ENCODE results near the gene CDKL4.
"Not testable (repeated sequence)": the region's sequence is repeated elsewhere in the genome, so short reads cannot be mapped to it uniquely, and the experiment has no call there.

Gene CDKL4

DNA sequence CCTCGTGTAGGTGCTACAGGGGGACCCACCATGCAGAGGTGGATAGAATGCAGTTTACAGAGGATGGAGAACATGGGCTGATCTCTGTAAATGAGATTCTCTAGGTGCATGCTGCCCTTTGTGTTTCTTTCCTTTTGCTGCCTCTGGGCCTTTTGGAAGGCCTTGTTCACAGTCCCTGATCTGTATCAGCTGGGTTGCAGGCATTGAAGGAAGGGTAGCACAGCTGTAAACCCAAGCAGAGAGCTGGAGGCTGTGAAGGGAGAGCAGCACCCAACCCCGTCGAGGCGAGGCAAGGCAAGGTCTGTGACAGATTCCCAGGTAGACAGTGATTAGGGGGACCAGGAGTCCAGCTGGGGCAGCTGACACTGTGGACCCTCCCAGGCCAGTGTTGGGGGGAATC, 66.8 kb downstream of the CDKL4 start:
- DNase-seq: no peak

DNA sequence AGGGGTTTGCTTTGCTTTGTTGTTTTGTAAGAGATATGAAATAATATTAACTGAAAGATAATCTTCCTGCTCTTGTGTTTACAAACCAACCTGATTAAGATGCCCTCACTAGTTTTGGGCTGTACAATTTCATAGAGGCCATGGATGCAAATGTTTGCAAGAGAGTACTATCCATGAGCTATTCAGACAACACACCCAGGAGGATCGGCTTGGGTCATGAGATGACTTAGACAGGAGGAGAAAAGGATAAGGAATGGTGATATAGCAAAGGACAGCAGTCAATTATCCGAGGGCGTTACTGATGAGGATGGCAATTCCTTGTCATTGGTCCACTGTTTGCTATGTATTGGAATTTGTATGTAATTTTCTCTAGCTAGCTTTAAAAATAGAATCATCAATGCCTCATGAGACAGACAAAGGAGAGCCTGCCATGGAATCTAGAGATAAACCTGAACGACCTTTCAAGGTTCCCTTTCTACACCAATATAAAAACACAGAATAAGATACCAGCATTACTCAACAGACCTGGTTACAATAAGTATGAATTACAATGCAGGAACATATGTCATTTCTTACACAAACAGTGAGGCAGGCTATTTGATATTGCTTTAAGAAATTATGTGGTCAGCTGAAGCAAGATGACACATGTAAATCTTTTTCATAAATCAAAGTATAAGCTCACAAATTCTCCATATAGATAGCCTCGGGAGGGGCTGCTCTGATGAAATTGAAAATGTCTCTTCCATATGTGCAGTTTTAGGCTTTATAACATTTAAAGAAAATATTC, 68.6 kb downstream of the CDKL4 start:
- DNase-seq: no peak

DNA sequence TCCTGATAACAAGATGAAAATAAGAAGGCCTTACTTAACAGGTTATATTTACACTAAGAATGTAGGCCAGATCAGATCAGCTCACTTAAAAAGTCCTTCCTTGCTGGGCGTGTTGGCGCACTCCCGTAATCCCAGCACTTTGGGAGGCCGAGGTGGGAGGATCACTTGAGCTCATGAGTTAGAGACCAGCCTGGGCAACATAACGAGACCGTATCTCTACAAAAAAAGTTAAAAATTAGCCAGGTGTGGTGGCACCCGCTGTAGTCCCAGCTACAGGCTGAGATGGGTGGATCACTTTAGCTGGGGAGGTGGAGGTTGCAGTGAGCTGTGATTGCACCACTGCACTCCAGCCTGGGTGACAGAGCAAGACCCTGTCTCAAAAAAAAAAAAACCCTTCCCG, 69.7 kb downstream of the CDKL4 start:
- no peak for DNase-seq

DNA sequence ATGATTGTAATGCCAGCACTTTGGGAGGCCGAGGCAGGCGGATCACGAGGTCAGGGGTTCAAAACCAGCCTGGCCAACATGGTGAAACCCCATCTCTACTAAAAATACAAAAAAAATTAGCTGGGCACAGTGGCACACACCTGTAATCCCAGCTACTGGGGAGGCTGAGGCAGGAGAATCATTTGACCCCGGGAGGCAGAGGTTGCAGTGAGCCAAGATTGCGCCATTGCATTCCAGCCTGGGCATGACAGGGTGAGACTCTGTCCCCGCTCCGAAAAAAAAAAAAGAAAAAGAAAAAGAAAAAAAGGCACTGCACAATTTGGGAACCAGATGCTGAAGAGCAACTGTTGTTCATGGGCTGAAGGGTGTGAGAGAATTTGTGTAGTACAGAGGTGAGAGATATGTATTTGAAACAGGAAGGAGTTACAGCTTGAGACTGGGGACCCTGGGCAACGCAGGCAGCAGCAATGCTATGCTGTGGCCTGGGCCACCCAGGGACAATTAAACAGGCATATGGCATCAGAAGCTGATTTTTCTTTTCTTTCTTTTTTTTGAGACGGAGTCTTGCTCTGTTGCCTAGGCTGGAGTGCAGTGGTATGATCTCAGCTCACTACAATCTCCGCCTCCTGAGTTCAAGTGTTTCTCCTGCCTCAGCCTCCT, 71.6 kb downstream of the CDKL4 start:
- DNase-seq: not testable (repeated sequence)

DNA sequence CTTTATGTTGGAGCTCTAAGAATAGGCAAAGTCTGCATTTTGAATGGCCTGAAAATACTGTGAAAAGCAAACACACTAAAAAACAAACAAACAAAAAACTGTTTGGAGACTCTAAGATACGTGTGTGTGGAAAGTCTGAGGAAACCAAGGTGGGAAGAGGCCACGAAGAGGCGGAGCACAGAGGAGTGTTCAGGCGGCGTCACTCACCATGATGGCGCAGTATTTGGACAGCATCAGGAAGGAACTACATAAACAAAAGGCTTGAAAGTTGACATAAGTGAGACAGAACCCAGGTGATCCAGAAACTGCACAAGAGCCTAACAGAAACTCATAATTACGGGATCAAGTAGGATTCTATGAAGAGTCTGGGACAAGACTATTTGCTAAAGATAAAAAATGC, 72.1 kb downstream of the CDKL4 start:
- no peak for DNase-seq

DNA sequence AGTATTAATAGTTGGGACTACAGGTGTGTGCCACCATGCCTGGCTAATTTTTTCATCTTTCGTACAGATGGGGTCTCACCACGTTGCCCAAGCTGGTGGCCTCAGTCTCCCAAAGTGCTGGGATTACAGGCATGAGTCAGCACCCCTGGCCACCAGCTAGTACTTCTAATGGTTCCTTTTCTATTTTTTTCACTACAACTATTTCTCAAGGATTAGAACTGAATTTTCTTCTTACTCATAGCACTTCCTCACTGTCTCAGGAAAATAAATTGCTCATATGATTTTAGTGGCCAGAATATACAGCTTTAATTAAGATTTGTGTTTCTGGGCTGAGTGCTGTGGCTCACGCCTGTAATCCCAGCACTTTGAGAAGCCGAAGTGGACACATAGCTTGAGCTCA, 79.7 kb downstream of the CDKL4 start:
- DNase-seq: no peak

DNA sequence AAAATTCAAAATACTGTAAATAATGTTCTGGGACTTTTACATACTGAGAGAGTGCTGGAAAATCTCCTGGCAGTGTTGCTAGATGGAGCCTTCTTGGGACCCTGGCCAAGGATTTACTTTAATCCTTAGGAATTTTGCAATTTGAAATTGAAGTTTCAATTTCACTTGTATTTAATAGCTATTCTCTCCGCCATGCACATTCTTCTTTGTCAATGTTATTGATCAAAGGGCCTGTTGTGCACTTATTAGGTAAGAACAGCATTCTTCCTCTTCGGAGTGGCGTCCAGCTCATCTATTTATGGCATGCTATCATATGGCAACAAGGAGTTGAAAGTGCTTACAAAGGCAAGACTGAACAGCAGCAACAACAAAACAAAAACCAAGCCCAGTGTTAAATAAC, 82.8 kb downstream of the CDKL4 start:
- no peak for DNase-seq

DNA sequence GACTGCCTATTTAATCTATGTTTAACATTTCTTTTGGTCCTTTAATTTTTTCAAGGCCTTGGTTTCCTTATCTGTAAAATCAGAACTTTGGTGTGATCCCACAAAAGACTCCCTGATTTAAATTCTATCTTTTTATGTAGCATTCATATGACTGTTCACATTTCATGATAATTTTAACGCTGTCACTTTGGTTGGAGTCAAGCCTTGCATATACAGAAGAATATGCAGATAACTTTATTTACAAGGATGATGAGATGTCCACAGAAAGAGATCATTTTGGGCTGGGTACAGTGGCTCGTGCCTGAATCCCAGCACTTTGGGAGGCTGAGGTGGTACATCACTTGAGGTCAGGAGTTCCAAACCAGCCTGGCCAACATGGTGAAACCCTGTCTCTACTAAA, 84.5 kb downstream of the CDKL4 start:
- no peak for DNase-seq

DNA sequence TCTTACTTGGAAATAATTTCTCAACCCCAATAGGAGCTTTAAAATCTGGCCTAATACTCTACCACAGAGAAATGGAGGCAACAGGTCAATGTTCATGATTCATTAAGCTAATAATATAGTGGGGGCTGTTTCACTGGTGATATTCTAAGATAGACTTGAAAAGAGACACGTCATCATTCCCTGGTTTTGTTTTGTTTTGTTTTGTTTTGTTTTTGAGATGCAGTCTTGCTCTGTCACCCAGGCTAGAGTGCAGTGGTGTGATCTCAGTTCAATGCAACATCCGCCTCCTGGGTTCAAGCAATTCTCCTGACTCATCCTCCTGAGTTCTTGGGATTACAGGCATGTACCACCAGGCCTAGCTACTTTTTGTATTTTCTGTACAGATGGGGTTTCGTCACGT, 85.4 kb downstream of the CDKL4 start:
- DNase-seq: no peak

DNA sequence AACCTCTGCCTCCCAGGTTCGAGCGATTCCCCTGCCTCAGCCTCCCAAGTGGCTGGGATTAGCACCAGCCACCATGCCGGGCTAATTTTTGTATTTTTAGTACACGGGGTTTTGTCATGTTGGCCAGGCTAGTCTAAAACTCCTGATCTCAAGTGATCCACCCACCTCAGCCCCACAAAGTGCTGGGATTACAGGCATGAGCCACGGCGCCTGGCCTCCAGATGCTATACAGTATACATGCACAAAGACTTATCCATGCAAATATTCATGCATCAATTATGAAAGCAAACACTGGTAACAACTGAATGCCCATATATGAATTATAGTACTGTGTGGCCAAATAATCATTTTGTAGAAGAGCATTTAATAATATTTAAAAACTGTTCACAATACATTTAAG, 86.9 kb downstream of the CDKL4 start:
- DNase-seq: no peak

DNA sequence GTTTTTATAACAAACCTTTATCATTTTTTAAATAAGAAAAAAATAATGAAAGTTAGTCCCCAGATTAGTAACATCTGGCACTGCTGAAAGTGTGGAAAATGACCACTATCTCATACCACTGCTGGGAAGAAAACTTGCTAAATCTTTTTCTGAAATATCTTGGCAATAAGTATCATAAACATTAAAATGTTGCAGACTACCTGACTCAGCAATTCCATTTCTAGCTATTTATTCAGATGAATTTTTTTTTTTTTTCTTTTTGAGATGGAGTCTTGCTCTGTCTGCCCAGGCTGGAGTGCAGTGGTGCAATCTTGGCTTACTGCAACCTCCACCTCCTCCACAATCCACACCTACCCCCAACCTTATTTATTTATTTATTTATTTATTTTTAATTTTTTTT, 87.7 kb downstream of the CDKL4 start:
- DNase-seq: no peak

DNA sequence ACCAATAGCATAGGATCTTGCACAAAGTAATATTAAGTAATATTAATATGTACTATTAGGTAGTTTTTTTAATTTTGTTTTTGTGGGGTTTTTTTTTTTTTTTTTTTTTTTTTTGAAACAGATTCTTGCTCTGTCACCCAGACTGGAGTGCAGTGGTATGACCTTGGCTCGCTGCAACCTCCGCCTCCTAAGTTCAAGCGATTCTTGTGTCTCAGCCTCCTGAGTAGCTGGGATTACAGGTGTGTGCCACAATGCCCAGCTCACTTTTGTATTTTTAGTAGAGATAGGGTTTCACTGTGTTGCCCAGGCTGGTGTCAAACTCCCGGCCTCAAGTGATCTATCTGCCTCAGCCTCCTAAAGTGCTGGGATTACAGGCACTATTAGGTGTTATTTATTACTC, 88.2 kb downstream of the CDKL4 start:
- not testable (repeated sequence) for DNase-seq

DNA sequence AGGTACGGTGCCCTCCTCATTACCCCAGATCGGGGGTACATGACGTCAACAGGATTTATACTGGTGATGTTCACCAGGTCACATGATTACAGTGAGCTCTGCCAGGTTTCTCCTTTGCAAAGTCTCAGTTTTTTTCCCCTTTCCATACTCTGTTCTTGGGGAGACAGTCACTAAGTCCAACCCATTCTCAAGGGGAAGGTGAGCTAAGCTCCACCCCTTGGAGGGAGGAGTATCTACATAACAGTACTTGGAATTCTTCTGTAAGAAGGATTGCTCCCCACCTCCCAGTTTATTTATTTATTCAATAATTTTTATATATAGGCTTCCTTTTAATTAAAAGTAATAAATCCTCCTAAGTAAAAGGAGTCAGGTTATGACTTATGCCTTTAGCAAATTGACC, 88.8 kb downstream of the CDKL4 start:
- DNase-seq: no peak

DNA sequence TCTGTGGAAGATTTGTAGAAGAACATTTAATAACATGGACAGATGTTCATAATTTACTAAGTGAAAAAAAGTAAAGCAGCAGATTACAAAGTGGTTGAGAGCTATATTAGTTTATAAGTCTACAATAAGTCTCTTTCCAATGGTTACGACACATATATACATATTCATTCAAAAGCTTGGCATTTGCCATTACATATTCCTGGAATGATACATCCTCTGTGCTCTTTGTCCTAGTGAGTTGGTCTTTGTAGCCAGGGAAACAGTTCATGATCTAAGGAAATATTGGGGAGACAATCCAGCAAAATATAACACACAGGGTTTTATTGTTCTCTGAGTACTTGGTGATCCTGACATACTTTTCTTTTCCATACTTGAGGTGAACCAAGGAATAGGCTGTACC, 90.5 kb downstream of the CDKL4 start:
- no peak for DNase-seq

DNA sequence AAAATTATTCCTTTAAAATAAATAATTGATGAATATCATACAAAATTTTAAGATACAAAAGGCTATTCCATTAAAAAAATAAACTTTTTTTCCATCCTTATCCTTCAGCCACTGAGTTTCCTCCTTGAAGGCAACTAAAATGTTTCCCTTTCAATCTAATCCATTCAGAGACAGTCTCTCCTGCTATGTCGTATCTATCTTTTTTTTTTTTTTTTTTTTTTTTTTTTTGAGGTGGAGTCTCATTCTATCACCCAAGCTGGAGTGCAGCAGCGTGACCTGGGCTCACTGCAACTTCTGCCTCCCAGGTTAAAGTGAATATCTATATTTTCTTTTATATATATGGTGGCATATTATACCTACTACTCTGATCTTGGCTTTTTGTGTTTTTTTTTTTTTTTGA, 91.3 kb downstream of the CDKL4 start:
- no peak for DNase-seq

DNA sequence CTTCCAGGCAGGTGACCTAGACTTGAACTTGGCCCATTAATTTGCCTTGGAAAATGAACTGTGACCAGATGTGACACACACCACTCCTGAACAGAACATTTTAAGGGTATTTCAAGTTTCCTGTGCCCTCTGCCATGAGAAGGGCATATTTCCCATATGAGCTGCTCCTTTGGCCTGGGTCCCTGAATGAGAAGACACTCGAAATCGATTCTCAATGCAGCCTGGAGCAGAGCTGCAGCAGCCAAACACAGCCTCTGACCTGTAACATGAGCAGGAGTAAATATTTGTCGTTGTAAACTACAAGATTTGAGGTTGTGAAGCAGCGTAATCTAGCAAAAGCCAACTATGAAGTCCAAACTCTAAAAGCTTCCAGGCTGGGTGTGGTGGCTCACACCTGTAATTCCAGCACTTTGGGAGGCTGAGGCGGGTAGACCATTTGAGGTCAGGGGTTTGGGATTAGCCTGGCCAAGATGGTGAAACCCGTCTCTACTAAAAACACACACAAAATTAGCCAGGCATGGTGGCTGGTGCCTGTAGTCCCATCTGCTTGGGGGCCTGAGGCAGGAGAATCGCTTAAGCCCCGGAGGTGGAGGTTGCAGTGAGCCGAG, 92.8 kb downstream of the CDKL4 start:
- DNase-seq: no peak

DNA sequence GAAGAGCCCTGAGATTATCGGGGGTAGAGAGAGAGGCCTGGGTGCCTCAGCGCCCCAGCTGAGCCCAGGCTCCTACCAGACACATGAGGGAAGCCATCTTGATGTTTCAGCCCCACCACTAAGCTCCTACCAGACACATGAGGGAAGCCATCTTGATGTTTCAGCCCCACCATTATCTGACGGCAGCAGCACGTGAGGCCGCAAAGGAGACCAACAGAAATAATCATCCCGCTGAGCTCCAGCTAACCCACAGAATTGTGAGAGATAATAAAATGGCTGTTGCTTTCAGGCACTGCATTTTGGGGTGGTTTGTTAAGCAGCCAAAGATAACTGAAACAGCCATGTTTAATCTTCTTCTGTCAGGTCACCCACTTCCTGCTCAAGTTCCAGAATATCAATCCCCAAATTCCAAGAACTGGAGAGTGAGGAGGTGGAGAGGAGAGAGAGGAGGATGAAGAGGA, 93.6 kb downstream of the CDKL4 start:
- no peak for DNase-seq

DNA sequence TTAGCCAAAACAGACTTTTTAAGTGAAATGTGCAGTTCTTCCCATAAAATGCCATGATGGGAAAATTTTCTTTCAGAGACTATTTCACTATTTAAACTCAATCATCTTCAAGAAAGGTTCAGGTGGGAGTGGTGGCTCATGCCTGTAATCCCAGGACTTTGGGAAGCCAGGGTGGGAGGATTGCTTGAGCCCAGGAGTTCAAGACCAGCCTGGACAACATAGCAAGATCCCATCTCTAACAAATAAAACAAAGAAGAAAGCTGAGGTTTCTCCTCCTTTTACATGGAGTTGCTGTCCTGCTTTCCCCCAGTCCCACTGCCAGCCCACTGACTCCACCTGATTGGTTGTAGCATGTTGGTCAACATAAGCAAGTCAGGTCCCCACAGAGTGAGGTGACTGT, 97.1 kb downstream of the CDKL4 start:
- no peak for DNase-seq

DNA sequence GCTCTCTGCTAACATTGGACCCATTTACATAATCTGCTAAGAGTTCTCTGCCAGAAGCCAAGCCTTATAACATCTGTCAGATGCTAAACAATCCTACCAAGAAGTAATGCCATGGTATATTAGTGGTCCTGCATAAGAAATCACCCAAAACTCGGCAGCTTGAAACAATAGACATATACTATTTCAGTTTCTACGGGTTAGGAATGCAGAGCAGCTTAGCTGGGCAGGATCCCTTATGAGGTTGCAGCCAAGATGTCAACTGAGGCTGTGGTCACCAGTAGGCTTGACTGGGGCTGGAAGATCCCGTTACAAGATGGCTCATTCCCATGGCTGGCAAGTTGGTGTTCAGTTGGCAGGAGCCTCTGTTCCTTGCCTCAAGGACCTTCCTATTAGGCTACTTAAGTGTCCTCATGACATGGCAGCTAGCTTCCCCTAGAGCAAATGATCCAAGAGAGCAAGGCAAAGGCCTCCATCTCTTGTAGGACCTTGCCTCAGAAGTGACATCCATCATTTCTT, 97.8 kb downstream of the CDKL4 start:
- no peak for DNase-seq

DNA sequence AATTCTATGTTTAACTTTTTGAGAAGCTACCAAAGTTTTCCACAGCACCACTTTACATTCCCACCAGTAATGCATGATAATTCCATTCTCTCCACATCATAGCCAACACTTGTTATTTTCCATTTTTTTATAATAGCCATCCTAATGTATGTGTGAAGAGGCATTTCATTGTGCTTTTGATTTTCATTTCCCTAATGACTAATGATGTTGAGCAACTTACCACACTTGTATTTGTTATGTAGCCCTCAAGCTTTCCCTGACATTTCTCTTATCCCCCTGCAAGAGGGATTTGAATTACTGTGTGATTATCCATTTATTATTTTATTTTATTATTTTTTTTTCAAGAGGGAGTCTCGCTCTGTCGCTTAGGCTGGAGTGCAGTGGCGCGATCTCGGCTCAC, 99.4 kb downstream of the CDKL4 start:
- no peak for DNase-seq

DNA sequence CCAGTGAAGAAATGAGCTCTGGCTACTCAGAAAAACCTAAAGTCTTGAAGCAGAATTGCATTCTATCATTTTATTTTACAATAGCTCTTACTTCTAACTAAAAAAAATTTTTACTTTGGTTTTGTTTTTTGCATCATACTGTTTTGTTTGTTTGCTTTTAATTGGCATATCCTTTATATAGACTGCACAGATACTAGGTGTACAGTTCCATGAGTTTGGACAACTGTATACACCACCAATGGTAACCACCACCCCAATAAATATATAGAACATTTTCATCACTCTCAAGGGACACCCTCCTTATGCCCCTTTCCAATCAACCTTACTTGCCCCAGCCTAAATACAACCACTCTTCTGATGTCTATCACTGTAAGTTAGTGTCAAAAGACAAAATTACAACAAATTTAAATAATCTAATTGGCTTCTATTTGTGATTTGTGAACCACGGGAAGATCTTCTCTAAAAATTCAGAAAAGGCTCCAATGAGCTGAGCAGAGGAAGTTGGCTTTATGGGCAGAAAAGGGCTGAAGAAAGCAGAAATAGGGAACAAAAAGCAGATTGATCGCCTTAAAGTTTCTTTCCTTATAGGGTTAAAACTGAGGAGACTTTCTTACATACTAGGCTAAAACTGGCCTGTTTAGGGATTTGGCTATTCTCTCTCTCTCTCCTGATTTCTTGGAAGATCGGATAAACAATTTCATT, 100.7 kb downstream of the CDKL4 start:
- DNase-seq: no peak

DNA sequence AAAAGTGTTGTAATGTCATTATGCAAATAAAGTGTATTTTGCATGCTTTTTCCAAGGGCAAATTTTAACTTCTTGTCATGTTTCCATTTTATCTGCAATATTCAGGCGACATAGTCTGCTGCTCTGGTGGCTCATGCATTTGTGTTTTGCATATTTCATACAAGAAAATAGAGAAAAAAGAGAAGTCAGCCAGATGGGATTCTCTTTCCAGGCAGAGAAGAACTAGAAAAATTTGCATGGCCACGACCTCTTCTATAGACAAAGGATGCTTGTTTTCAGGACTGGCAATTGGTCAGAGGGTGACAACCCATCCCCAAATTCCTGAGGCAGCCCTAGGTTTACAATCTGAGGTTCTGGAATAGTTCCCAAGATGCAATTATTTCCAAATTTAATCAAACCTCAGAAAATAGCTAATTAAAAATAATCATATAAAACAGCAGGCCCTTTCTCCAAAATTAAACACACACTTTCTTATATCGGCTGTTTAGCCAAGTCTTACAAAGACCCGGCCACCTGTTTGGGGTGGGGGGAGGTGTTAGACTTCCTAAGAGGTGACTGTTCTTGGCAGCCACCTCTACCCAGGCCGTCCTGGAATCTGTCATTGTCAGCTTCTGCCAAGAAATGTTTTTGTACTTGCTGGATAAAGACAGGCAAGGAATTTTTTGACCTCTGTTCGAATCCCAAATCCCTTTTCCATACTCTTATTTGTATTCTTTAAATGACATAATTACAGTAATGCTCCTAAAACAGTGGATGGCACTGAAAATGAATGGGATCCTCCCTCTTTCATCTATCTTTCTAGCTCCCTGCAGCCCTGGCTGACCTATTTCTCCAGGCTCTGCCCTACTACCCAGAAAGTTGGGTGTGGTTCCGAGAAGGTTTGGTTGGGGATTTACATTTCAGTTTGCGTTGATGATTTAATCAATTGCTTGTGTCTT, 102.2 kb downstream of the CDKL4 start:
- no peak for DNase-seq

Measured in NCI-H1436 (cell line).